ENCODE measurements around the gene VSIG10L. TPM values are rescaled to one million over a fixed set of nuclear protein-coding genes. Genes with fewer than 3 reads are reported as not detected.

VSIG10L gene
- total RNA-seq, 1 experiment from 2014 or later, result 3.3 TPM

GRCh38 chr19:51319649-51320279 is 22.2 kb downstream of the VSIG10L start:
- ChIA-PET CTCF (no interaction called here), POLR2A (no interaction called here)
- DNase-seq (ENCODE audit: low read depth, low spot score), result no peak
- no TSS peak for BruUV-seq (replicated peaks)
- Histone ChIP-seq H3K27me3 (ENCODE audit: control insufficient read depth, insufficient read depth, low read length) (no peaks in the 10 kb centered on the region), H3K27ac (ENCODE audit: low read length) (no peak overlapping the region), H3K4me1 (ENCODE audit: control insufficient read depth, insufficient read depth, low read length) (no peaks in the 10 kb centered on the region), H3K36me3 (ENCODE audit: control insufficient read depth, insufficient read depth, low read length) (no peaks in the 10 kb centered on the region), H3K4me3 (ENCODE audit: low read depth in 2 of 2, low read length in 2 of 2) (no peak overlapping the region), H3K9me3 (ENCODE audit: control insufficient read depth, insufficient read depth, low read depth, low read length) (no peaks in the 10 kb centered on the region)
- ATAC-seq, result no peak
- intact Hi-C loops (cut with micrococcal nuclease; ENCODE audit: unreplicated experiment) (no loop called here), in situ Hi-C loops (cut with HindIII; ENCODE audit: low pct_unique_long_range_greater_than_20kb, low sequenced_read_pairs) (no loop called here)
- no peak for TF ChIP-seq POLR2AphosphoS5 (IDR thresholded peaks at IDR 0.05; ENCODE audit: low read depth, low read length)

- H3K27ac ChIP-seq (ENCODE audit: low read length), result no peak overlapping the region
- no TSS peak for BruUV-seq (replicated peaks)
- no peaks in the 10 kb centered on the region for H3K4me1 ChIP-seq (ENCODE audit: control insufficient read depth, insufficient read depth, low read length)
- intact Hi-C loops (cut with micrococcal nuclease; ENCODE audit: unreplicated experiment) (no loop called here), in situ Hi-C loops (cut with HindIII; ENCODE audit: low pct_unique_long_range_greater_than_20kb, low sequenced_read_pairs) (no loop called here)
- no peaks in the 10 kb centered on the region for H3K9me3 ChIP-seq (ENCODE audit: control insufficient read depth, insufficient read depth, low read depth, low read length)
- ChIA-PET POLR2A (no interaction called here), CTCF (no interaction called here)
- DNase-seq (ENCODE audit: low read depth, low spot score) (no peak), ATAC-seq (no peak)
- no peaks in the 10 kb centered on the region for H3K27me3 ChIP-seq (ENCODE audit: control insufficient read depth, insufficient read depth, low read length)
- TF ChIP-seq POLR2AphosphoS5 (IDR thresholded peaks at IDR 0.05; ENCODE audit: low read depth, low read length), result no peak
- TF ChIP-seq REST (IDR thresholded peaks at IDR 0.05; ENCODE audit: insufficient read depth in 1 of 2, low read depth in 2 of 2, low read length in 1 of 2), result peak; percentile 70 to 75
- H3K36me3 ChIP-seq (ENCODE audit: control insufficient read depth, insufficient read depth, low read length), result no peaks in the 10 kb centered on the region
- H3K4me3 ChIP-seq (ENCODE audit: low read depth in 2 of 2, low read length in 2 of 2), result no peak overlapping the region
Measured at GRCh38 chr19:51318687-51319648, 23.0 kb downstream of the VSIG10L start.

- CTCF ChIA-PET, result no interaction called here
- ATAC-seq (no peak), DNase-seq (ENCODE audit: low read depth, low spot score) (no peak)
- H3K4me3 ChIP-seq (ENCODE audit: low read depth in 2 of 2, low read length in 2 of 2), result no peak overlapping the region
- in situ Hi-C loops (cut with HindIII; ENCODE audit: low pct_unique_long_range_greater_than_20kb, low sequenced_read_pairs) (no loop called here), intact Hi-C loops (cut with micrococcal nuclease; ENCODE audit: unreplicated experiment) (no loop called here)
- no TSS peak for BruUV-seq (replicated peaks)
- no peaks in the 10 kb centered on the region for H3K27me3 ChIP-seq (ENCODE audit: control insufficient read depth, insufficient read depth, low read length)
- H3K4me1 ChIP-seq (ENCODE audit: control insufficient read depth, insufficient read depth, low read length), result no peaks in the 10 kb centered on the region
- TF ChIP-seq POLR2AphosphoS5 (IDR thresholded peaks at IDR 0.05; ENCODE audit: low read depth, low read length), result no peak
- no peak for TF ChIP-seq TCF7L2 (IDR thresholded peaks at IDR 0.05; ENCODE audit: low read depth, low read length)
- no peak for TF ChIP-seq CTCF (IDR thresholded peaks at IDR 0.05)
- no peak for TF ChIP-seq SIN3A (IDR thresholded peaks at IDR 0.05; ENCODE audit: borderline replicate concordance, insufficient read depth, low read depth, low read length)
- no peak for TF ChIP-seq REST (IDR thresholded peaks at IDR 0.05; ENCODE audit: insufficient read depth in 1 of 2, low read depth in 2 of 2, low read length in 1 of 2)
- no peaks in the 10 kb centered on the region for H3K9me3 ChIP-seq (ENCODE audit: control insufficient read depth, insufficient read depth, low read depth, low read length)
- H3K36me3 ChIP-seq (ENCODE audit: control insufficient read depth, insufficient read depth, low read length), result no peaks in the 10 kb centered on the region
- POLR2A ChIA-PET, result no interaction called here
- H3K27ac ChIP-seq (ENCODE audit: low read length), result no peak overlapping the region
Measured at GRCh38 chr19:51317968-51318367, 24.0 kb downstream of the VSIG10L start.

Measured in Panc1 (cell line).